ENCODE results near the gene SNAP29. TPM values are rescaled to one million over a fixed set of nuclear protein-coding genes. Genes with fewer than 3 reads are reported as not detected.
A peak's percentile ranks its signal among the peaks of the same experiment; 100 is the strongest.
"Not testable (repeated sequence)": the region's sequence is repeated elsewhere in the genome, so short reads cannot be mapped to it uniquely, and the experiment has no call there.

Gene SNAP29
- total RNA-seq, 1 donor from 2014 or later, result 16.0 TPM

DNA sequence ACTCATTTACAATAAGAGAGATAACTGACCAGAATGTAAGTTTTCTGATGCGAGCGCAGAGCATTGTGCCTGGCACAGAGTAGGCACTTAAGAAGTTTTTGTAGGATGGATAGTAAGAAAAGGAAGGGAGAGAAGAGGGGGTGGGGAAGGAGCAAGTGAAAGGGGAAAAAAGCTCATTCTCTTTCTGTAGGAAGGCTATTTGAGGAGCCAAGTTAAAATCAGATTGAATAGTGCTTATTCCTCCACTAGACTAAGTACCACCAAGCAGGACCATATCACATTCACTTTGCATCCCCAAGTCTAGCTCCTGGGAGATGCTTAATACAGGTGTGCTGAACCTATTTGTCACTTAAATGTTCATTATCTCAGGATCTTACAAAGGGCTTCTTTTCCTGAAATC is 44.3 kb downstream of the SNAP29 start:
- TF ChIP-seq, protein P1, sequence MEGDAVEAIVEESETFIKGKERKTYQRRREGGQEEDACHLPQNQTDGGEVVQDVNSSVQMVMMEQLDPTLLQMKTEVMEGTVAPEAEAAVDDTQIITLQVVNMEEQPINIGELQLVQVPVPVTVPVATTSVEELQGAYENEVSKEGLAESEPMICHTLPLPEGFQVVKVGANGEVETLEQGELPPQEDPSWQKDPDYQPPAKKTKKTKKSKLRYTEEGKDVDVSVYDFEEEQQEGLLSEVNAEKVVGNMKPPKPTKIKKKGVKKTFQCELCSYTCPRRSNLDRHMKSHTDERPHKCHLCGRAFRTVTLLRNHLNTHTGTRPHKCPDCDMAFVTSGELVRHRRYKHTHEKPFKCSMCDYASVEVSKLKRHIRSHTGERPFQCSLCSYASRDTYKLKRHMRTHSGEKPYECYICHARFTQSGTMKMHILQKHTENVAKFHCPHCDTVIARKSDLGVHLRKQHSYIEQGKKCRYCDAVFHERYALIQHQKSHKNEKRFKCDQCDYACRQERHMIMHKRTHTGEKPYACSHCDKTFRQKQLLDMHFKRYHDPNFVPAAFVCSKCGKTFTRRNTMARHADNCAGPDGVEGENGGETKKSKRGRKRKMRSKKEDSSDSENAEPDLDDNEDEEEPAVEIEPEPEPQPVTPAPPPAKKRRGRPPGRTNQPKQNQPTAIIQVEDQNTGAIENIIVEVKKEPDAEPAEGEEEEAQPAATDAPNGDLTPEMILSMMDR (conservative IDR thresholded peaks at IDR 0.05; ENCODE audit: low read depth, low read length), result no peak
- DNase-seq (ENCODE audit: low read depth), result no peak
- no peak overlapping the region for H3K4me3 ChIP-seq (ENCODE audit: low read depth, low read length)

DNA sequence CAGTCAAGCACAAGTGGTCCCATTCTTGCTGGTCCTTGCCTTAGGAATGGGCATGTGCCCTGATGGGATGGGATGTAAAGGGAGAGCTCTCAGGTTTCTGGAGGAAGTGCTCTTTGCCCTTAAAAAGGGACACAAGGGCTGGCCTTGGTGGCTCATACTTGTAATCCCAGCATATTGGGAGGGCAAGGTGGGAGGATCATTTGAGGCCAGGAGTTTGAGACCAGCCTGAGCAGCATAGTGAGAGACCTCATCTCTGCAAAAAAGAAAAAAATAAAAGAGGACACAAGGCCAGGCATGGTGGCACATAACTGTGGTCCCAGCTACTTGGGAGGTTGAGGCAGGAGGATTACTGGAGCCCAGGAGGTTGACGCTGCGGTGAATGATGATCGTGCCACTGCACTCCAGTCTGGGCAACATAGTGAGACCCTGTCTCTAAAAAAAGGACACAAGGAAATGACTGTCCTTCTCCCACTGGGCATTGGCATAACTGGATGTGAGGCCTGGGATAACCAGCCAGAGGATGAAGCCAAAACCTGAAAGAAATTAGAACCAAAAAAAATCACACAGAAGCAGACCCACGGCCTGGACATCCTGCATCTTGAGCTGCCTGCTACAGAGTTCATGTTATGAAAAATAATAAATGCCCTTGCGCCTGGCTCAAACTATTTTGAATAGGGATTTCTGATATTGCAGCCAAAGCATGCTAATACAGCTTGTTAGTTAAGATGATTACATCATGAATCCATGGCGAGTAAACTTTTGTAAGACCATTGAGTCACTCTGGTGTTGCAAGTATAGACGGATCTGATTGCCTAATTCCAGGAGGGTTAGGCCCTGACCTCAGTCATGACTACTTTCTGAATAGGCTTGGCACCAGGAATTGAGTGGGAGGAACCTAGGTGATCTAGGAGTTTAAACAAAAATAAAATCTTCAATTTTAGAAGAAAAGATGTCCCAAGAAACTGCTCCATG is 45.5 kb downstream of the SNAP29 start:
- no peak overlapping the region for H3K4me3 ChIP-seq (ENCODE audit: low read depth, low read length)
- TF ChIP-seq, protein P1 (conservative IDR thresholded peaks at IDR 0.05; ENCODE audit: low read depth, low read length), result no peak
- peak; percentile 94 for DNase-seq (ENCODE audit: low read depth)

DNA sequence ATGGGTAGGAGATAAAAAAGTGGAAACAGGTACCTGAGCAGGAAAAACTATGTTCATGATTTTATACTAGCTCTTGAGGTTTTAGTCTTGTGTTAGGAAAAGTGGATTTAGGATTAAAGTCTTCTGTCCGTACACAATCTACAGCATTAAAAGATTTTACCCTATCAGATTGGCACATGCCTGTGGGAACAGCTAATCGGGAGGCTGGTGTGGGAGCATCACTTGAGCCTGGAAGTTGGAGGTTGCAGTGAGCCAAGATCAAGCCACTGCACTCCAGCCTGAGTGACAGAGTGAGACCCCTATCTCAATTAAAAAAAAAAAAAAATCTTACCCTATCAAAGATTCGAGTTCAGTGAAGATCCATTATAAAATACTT is 46.2 kb downstream of the SNAP29 start:
- DNase-seq (ENCODE audit: low read depth), result no peak
- H3K4me3 ChIP-seq (ENCODE audit: low read depth, low read length), result no peak overlapping the region
- TF ChIP-seq, protein P1 (conservative IDR thresholded peaks at IDR 0.05; ENCODE audit: low read depth, low read length), result no peak

DNA sequence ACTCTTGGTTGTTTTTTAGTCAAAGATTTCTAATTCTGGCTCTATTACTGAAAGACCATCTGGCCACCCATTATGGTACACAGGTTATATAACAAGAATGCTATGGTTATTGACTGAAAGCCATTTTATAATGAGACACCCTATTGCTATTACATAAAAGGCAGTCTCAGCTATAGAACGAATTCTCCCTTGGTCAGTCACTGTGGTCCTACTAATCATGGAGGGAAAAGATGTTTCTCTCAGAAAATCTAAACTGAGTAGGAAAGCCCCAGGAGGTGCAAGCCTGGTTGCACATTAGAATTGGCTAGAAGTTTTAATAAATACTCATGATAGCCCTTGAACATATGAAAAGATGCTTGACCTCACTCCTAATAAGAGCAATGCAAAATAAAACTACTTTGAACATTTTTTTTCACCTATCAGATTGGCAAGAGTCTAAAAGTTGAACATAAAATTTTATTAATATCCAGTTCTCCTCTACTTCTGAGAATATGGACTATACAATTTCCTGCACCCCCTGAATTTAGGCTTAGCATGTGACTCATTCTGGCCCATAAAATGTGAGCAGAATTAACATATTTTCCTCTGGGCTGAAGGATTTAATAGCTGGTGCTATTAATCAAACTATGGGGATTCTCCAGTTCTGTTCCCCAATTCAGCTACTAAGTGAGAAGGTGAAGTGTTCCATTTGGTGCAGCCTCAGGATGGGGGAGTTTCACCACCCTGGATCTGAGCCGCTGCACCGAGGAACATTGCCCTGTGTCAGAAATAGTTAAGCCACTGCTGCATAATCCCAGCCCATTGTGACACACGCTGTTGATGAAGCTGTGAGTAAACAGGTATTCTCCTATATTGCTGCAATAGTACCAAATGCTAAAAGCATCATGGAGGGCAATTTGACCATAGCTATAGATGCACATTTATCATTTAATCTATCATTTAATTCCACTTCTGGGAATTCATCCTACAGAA is 46.9 kb downstream of the SNAP29 start:
- H3K4me3 ChIP-seq (ENCODE audit: low read depth, low read length), result no peak overlapping the region
- no peak for DNase-seq (ENCODE audit: low read depth)
- TF ChIP-seq, protein P1 (conservative IDR thresholded peaks at IDR 0.05; ENCODE audit: low read depth, low read length), result no peak

DNA sequence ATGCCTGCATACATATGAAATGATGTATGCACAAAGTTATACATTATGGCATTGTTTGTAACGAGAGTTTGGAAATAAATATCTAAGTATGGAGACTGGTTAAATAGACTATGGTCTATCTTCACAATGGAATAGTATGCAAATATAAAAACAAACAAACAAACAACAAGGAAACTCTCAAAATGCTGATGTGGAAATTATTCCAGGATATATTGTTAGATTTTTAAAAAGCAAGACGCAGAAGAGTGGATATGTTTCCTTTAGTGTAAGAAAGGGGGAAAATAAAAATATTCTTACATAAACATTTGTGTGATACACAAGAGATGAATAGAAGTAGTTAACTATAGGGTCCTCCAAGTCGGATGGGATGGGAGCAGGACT is 47.6 kb downstream of the SNAP29 start:
- TF ChIP-seq, protein P1 (conservative IDR thresholded peaks at IDR 0.05; ENCODE audit: low read depth, low read length), result no peak
- DNase-seq (ENCODE audit: low read depth), result no peak
- H3K4me3 ChIP-seq (ENCODE audit: low read depth, low read length), result no peak overlapping the region

DNA sequence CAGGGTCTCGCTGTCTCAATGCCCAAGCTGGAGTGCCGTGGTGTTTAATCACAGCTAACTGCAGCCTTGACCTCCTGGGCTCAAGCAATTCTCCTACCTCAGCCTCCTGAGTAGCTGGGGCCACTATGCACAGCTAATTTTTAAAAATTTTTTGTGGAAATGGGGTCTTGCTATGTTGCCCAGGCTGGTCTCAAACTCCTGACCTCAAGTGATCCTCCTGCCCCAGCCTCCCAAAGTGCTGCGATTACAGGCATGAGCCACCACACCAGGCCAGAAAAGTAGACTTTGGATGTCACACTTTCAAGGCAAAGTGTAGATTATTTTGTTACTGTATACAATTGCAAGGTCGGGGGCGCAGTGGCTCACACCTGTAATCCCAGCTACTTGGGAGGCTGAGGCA is 49.9 kb downstream of the SNAP29 start:
- not testable (repeated sequence) for H3K4me3 ChIP-seq (ENCODE audit: low read depth, low read length); DNase-seq (ENCODE audit: low read depth)
